T-helper 2 cell treated with Interferon-gamma antibody and Interleukin-4, amounts not matched to agents 5 μg/mL and 100 μg/mL, for 36 hours (primary cell): ENCODE data around the gene DMAP1.
A peak's percentile ranks its signal among the peaks of the same experiment; 100 is the strongest.

Experiments
- DNase-seq: peaks from one replicate; pipeline ENCODE4 v3.0.0; 2021; ENCODE audit warnings: low spot score
- H3K27ac Mint-ChIP-seq: one replicate; pipeline ENCODE4 v1.8.0; 2021; ENCODE audit warnings: mild to moderate bottlenecking, mixed read lengths
- H3K27me3 Mint-ChIP-seq: one replicate; pipeline ENCODE4 v1.8.0; 2021; ENCODE audit warnings: low read depth, mixed read lengths
- H3K36me3 Mint-ChIP-seq: one replicate; pipeline ENCODE4 v1.8.0; 2021; ENCODE audit warnings: low read depth, mixed read lengths
- H3K4me1 Mint-ChIP-seq: one replicate; pipeline ENCODE4 v1.8.0; 2021; ENCODE audit warnings: low read depth, mixed read lengths
- H3K4me3 Mint-ChIP-seq: one replicate; pipeline ENCODE4 v1.8.0; 2022; ENCODE audit warnings: mild to moderate bottlenecking, moderate library complexity, mixed read lengths
- H3K9me3 Mint-ChIP-seq: one replicate; pipeline ENCODE4 v1.8.0; 2021; ENCODE audit warnings: mixed read lengths

The DMAP1 gene

DNA sequence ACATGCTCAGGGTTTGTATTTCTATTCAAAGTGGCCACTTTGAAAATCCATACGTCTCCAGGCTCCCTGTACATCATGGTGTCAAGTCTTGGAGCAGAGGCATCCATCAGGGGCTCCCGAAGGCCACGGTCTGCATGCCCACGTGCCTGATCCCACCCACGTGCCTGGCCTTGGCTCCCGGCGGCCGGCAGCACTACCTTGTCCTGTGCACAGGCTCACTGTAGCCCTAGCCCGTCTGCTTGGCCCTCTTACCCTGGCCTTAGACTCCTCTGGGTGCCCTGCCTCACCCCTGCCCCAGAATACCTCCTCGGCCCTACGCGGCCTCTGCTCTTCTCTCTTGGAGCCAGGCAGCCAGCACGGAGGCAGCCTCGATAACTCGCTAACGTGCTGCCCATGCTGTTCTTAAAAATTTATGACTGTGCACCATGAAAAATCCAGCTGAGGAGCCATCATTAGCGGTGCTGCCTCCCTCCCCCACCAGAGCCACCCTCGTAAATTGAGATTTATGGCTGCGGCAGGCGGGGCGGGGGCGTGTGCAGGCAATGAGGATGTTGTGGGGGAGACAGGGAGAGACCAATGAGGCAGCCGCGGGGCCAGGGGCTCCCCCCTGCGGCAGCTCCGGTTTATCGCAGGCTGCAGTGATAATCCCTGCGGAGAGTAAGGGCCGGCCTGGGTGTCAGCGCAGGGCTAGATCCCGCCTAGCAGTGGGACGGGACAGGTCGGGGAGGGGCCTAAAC is 24.6 kb downstream of the DMAP1 start:
- no peaks in the 10 kb centered on the region for H3K36me3 Mint-ChIP-seq
- no peaks in the 10 kb centered on the region for H3K27me3 Mint-ChIP-seq
- no peak overlapping the region for H3K27ac Mint-ChIP-seq
- no peaks in the 10 kb centered on the region for H3K9me3 Mint-ChIP-seq
- peak; percentile 32 for DNase-seq
- peaks cover 4% of the 10 kb centered on the region for H3K4me1 Mint-ChIP-seq
- H3K4me3 Mint-ChIP-seq: no peak overlapping the region

DNA sequence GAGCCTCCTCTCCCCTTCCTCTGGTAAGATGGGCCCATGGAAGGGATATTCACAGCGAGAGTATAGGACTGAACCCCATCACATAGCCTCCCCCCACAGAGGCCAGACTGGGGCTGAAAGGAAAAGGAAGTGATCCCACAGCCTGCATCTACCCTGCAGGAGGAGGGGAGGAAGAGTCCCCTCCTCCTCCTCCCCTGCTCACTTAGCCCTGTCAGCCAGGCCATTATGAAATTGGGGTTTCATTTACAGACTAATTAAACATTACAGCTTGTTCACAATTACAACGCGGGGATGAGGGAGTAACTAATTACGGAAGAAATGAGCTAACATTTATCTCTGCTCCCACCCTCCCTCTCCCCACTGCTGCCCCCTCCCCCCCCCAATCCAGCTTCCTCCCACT is 25.4 kb downstream of the DMAP1 start:
- no peaks in the 10 kb centered on the region for H3K9me3 Mint-ChIP-seq
- DNase-seq: no peak
- no peak overlapping the region for H3K27ac Mint-ChIP-seq
- no peaks in the 10 kb centered on the region for H3K36me3 Mint-ChIP-seq
- H3K4me3 Mint-ChIP-seq: no peak overlapping the region
- H3K4me1 Mint-ChIP-seq: peaks cover 4% of the 10 kb centered on the region
- no peaks in the 10 kb centered on the region for H3K27me3 Mint-ChIP-seq

DNA sequence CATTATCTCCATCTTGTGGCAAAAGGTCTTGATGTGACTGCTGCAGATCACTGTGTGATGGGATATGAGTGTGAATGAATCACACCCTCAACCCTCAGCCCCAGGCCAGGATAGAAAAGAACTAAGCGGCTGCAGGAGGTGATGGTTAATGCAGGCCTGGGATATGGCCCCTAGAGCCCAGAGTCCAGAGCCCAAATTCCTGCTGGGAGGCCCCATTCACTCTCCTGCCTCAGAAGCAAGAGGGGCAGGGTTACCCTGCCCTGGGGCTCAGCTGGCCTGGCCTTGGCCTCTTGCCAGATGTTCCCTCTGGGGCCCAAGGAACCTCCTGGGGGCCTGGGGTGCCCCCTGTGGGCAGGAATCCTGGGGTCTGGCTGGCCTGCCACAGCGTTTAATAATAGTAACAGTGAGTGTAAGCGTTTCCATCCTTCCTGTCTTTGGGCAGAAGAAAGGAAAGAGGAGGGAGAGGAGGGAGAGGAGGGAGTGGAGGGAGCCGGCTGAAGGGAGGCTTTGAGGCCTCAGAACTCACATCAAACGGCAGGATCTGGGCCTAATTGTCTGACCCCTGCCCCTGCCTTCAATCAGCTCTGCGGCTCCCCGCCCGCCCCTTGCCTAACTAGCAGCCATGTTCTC is 26.2 kb downstream of the DMAP1 start:
- Mint-ChIP-seq H3K9me3 (no peaks in the 10 kb centered on the region), H3K27me3 (no peaks in the 10 kb centered on the region), H3K4me1 (peaks cover 4% of the 10 kb centered on the region), H3K27ac (no peak overlapping the region), H3K4me3 (no peak overlapping the region), H3K36me3 (no peaks in the 10 kb centered on the region)
- DNase-seq: no peak

DNA sequence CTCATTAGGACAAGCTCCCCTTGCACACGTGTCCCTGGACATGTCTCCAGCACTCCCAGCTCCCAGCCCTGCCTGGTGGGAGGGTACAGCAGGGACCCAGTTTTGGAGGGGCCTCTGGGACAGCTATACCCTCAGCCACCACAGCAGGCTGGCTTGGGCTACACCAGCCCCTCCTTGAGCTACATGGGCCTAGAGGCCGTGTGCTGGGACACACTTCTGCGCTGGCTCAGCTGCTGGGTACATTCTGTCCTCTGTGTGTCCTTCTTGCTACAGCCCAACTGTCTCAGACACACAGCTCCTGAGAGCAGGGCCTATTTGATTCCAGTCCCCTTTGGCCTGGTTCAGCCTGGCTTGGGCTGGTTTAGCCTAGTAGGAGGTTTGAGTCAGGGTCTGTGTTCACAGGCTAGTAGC is 26.7 kb downstream of the DMAP1 start:
- Mint-ChIP-seq H3K27me3 (no peaks in the 10 kb centered on the region), H3K4me1 (peaks cover 4% of the 10 kb centered on the region), H3K9me3 (no peaks in the 10 kb centered on the region), H3K4me3 (no peak overlapping the region), H3K27ac (no peak overlapping the region), H3K36me3 (no peaks in the 10 kb centered on the region)
- DNase-seq: no peak

DNA sequence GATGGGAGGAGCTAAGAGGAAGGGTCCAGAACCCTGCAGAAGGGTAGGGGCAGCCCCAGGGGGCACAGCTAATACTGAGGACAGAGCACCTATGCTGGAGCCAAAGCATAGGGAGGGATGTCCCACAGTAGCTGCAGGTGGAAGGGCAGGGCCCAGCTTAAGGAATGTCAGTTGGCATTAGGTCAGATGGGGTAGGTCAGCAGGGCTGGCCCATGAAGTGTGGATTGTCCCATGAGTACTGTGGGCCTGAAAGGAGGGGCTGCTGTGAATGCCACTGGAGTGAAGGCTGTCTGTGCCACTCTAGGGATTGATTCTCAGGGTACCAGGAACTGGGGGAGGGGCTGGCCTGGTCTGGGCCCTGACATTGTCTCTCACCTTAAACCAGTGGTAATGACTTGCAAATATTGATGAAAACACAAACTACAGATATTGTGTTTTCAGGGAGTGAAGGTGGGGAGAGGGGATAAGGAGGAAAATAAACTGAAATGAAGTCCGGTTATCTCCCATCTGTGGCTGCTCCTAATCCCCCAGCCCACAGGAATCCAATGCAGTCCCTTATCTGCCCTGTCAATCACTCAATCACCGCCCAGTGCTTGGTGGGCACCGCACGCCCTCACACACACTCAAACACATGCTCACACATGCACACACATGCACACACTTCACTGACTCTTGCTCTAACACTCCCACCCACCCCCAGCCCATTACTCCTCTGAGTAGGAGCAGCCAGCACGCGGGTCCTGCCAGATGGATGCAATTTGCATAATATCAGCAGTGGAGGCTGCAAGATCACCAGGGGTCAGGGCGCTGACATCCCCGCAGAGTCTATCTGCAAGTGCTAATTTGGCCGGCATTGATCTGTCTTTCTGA is 27.8 kb downstream of the DMAP1 start:
- Mint-ChIP-seq H3K4me3 (no peak overlapping the region), H3K27ac (no peak overlapping the region), H3K9me3 (no peaks in the 10 kb centered on the region), H3K36me3 (no peaks in the 10 kb centered on the region), H3K4me1 (peaks cover 4% of the 10 kb centered on the region), H3K27me3 (no peaks in the 10 kb centered on the region)
- DNase-seq: no peak

DNA sequence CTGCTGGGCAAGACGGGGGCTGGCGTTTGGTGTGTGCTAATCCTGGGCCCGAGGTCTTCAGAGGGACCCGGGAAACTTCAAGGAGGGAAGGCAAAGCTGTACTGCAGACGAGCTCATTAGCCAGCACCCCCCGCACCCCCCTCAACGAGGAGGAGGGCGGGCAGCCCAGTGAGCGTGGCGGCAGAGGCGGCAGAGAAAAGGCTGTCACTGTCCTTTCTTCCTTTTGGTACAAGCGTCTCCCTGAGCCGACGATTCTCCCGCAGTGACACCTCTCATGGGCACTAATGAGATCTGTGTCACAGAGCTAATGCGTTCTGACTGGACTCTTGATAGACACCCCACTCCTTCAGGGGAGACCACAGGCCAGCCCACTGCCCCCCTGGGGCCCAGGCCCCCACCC is 29.5 kb downstream of the DMAP1 start:
- Mint-ChIP-seq H3K36me3 (no peaks in the 10 kb centered on the region), H3K27me3 (no peaks in the 10 kb centered on the region), H3K27ac (no peak overlapping the region), H3K4me3 (no peak overlapping the region), H3K9me3 (no peaks in the 10 kb centered on the region), H3K4me1 (peaks cover 4% of the 10 kb centered on the region)
- DNase-seq: no peak

DNA sequence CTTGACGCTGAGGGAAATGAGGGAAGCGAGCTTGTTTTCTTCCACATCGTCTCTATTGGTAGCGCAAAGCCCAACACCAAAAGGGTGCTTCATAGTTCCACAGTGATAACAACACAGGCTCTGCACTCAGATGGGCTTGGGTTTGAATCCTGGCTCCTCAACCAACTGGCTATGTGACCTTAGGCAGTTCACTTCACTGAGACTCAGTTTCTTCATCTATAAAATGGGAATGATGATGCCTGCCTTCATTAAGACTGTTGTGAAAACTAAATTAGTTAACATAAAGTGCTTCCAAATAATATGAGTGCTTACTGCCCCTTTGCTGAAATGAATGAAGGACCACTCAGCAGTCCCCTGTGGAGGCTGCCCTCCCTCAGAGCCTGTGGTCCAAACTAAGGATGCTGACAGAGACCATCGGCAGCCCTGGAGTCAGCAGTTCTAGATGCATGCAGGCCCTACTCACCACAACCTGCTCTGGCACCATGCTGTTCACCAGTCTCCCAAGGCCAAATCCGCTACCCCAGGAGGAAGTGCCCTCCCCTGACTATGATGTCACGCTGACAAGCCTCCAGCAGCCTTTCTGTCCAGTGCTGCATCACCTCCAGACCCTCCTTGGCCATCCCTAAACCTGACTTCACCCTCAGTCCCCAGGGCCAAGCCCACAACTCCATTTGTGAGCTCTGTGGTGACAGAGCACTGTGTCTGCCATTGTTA is 30.7 kb downstream of the DMAP1 start:
- Mint-ChIP-seq H3K4me1 (no peaks in the 10 kb centered on the region), H3K27me3 (no peaks in the 10 kb centered on the region), H3K27ac (no peak overlapping the region), H3K4me3 (no peak overlapping the region), H3K36me3 (no peaks in the 10 kb centered on the region), H3K9me3 (no peaks in the 10 kb centered on the region)
- DNase-seq: no peak

DNA sequence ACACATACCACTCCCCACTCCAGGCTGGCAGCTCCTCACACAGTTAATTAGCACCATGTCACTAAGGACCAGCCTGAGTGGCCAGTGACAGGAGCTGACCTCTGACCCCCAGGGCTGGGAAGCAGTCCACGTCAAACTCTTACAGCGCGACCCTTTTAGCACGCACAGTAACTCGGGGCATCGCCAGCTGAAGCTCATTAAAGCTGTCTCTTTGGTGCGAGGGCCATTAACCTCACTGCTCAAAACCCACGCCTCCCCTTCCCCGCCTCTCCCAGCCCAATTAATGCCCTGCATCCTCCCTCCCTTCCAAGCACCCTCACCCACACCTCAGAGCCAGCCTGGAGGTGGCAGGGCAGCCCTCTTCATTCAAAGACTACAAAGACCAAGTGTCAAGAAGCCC is 31.7 kb downstream of the DMAP1 start:
- Mint-ChIP-seq H3K27ac (no peak overlapping the region), H3K9me3 (no peaks in the 10 kb centered on the region), H3K36me3 (no peaks in the 10 kb centered on the region), H3K4me3 (no peak overlapping the region), H3K4me1 (no peaks in the 10 kb centered on the region), H3K27me3 (no peaks in the 10 kb centered on the region)
- DNase-seq: no peak

DNA sequence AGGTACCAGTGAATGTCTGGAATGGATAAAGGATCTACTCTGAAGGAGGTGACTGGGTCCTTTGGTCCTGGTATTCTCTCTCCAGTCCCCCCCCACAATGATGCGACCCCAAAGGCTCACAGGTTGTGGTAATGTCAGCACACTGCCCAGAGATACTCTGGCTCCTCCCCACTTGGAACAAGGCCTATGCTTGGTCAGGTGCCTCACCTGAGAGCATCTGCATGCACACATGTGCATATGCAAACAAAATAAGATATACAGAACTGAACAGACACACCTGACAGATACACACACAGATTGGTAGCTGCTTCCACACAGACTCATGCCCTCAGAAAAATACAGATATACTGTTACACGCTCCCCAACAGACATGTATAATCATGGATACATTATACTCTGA is 33.5 kb downstream of the DMAP1 start:
- Mint-ChIP-seq H3K4me1 (no peaks in the 10 kb centered on the region), H3K36me3 (no peaks in the 10 kb centered on the region), H3K27me3 (no peaks in the 10 kb centered on the region), H3K4me3 (no peak overlapping the region), H3K27ac (no peak overlapping the region), H3K9me3 (no peaks in the 10 kb centered on the region)
- no peak for DNase-seq

DNA sequence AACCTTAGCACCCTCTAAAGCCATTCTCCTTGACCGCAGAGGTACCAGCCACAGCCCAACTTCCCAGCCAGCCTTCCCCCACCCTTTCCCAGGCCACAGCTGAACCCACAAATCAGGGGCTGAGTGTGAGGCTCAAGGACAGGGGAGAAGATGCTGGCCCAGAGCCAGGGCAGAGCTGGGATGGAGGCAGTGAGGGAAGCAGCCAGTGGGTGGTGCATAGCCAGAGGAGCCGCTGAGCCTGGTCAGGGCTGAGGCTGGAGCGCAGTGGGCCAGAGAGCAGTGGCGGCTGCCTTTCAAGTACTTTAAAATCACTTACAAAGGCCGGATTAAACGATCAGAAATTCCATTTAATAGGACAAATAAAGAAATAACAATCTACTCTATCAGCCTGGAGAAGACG is 36.3 kb downstream of the DMAP1 start:
- no peak overlapping the region for H3K4me3 Mint-ChIP-seq
- H3K9me3 Mint-ChIP-seq: no peaks in the 10 kb centered on the region
- DNase-seq: no peak
- no peaks in the 10 kb centered on the region for H3K4me1 Mint-ChIP-seq
- H3K27ac Mint-ChIP-seq: no peak overlapping the region
- no peaks in the 10 kb centered on the region for H3K27me3 Mint-ChIP-seq
- no peaks in the 10 kb centered on the region for H3K36me3 Mint-ChIP-seq

DNA sequence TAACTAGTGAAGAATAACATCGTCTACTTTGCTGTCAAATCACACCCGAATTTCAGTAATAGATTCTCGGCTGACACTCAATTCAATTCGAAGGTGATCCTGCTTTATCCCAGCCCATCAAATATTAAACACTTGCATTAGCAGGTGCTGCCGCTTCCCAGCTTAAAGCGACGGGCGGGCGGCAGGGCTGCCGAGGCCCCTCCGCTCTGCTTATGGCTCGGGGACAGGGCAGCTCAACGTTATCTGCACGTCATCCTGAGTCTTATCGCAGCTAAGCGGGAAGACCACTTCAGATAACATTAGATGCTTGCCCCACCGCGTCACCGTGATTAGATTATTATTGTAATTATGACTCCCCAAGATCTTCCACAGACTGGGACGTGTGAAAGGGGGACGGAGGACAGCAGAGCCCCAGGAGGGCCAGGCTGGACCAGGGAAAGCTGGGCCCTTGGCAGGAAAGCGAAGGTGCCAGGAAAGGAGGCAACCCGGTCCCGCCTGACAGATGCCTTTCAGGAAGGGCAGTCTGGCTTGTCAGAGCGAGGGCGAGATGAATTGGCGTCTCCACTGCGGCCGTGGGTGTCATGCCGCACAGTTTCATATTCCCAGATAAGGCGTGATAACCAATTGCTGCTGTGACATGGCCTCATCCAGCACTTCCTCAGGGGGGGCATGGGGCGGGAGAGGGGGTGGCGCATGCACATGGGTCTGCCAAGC is 37.0 kb downstream of the DMAP1 start:
- H3K27me3 Mint-ChIP-seq: no peaks in the 10 kb centered on the region
- H3K27ac Mint-ChIP-seq: no peak overlapping the region
- no peak overlapping the region for H3K4me3 Mint-ChIP-seq
- no peaks in the 10 kb centered on the region for H3K36me3 Mint-ChIP-seq
- no peak for DNase-seq
- no peaks in the 10 kb centered on the region for H3K9me3 Mint-ChIP-seq
- no peaks in the 10 kb centered on the region for H3K4me1 Mint-ChIP-seq

DNA sequence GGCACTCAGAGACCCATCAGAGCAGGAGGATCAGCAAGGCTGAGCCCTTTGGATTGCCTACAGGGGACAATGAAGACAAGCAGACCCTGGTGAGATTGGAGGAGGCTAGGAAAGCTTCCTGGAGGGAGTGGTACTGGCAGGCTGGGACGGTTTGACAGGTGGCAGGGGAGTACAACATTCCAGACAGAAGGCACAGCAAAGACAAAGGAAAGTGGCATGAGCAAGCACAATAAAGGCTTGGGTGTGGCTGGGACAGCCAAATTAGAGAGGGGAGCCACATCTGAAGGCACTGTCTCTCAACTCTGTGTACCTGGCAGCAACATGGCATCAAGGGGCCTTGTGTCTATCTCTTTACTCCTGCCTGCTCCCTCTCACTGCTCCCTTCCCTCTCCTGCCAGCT is 38.2 kb downstream of the DMAP1 start:
- no peaks in the 10 kb centered on the region for H3K36me3 Mint-ChIP-seq
- no peaks in the 10 kb centered on the region for H3K4me1 Mint-ChIP-seq
- H3K4me3 Mint-ChIP-seq: no peak overlapping the region
- no peak overlapping the region for H3K27ac Mint-ChIP-seq
- no peaks in the 10 kb centered on the region for H3K27me3 Mint-ChIP-seq
- H3K9me3 Mint-ChIP-seq: no peaks in the 10 kb centered on the region
- no peak for DNase-seq

DNA sequence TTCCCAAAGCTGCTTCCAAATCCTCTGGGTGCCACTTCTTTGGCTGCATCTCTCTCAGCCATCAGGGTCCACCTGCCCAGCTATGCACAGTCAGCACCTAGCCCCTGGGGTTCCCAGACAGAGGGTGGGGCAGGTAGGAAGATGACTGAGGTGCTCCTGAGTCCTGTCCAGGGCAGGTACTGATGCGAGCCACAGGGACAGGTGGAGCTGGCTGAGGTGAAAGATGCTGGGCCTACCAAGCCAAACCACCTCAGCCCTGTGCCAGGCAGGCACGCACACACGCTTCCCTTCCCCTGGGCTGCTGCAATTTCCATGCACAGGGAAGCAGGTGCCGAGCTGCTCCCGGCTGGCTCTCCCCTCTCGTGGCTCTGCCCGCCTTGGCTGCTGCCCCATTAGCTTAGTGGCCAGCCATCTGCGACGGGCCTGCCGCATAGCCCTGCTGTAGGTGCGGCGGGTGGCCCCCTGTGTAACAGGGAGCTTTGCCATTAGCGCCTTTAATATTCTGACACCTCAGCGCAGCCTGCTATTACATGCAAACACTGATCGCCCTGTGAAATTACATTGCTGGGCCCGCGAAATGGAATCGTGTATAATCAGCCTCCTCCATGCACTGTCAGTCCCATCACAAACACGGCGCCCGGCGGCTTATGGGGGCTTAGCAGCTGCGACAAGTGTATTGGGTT is 38.9 kb downstream of the DMAP1 start:
- no peak for DNase-seq
- no peaks in the 10 kb centered on the region for H3K4me1 Mint-ChIP-seq
- no peak overlapping the region for H3K27ac Mint-ChIP-seq
- H3K36me3 Mint-ChIP-seq: no peaks in the 10 kb centered on the region
- no peak overlapping the region for H3K4me3 Mint-ChIP-seq
- no peaks in the 10 kb centered on the region for H3K9me3 Mint-ChIP-seq
- H3K27me3 Mint-ChIP-seq: no peaks in the 10 kb centered on the region
